Naive thymus-derived CD4-positive, alpha-beta T cell (primary cell): ENCODE results near the gene FAM174C. TPM values are rescaled to one million over a fixed set of nuclear protein-coding genes. Genes with fewer than 3 reads are reported as not detected.

Source experiments
- ATAC-seq: fragments of 150-1000 bp; cut with Tn5 transposase; 2 replicates; pipeline ENCODE4 v1.10.0; 2021; ENCODE audit warnings: mild to moderate bottlenecking, moderate library complexity
- CTCF ChIA-PET: fragments of 350-600 bp; sonication (Branson Sonifier 250); formaldehyde crosslinking; loops from one replicate; lab custom pipeline; 2021; ENCODE audit warnings: antibody characterized with exemption; lab: Charles Lee
- POLR2A ChIA-PET: fragments of 350-600 bp; sonication (Branson Sonifier 250); formaldehyde crosslinking; loops from one replicate; lab custom pipeline; 2021; ENCODE audit warnings: antibody characterized with exemption, inconsistent platforms; lab: Charles Lee
- DNase-seq, 9 donors: peaks; one replicate each; pipeline versions ENCODE4 v3.0.0 to v3.0.0-alpha.2; 2020 to 2022; ENCODE audit warnings: mixed read lengths in 1 of 9
- H3K27ac ChIP-seq: one replicate; pipeline ENCODE4 v1.7.0; 2013; ENCODE audit warnings: mild to moderate bottlenecking, low read depth, low read length, moderate library complexity
- H3K27me3 ChIP-seq, 2 donors: one replicate each; pipeline ENCODE4 v1.7.0; 2013; ENCODE audit warnings: low read length in 2 of 2, mild to moderate bottlenecking in 2 of 2, moderate library complexity in 2 of 2; ENCODE audit not compliant: control insufficient read depth in 2 of 2, insufficient read depth in 2 of 2
- H3K36me3 ChIP-seq, 3 experiments: 1 replicate in 2 of 3; 2 replicates in 1 of 3; pipeline ENCODE4 v1.7.0; 2013; ENCODE audit warnings: low read length in 3 of 3, mild to moderate bottlenecking in 3 of 3, moderate library complexity in 1 of 3; ENCODE audit not compliant: insufficient read depth in 3 of 3, control insufficient read depth in 2 of 3
- H3K4me1 ChIP-seq, 2 donors: one replicate each; pipeline ENCODE4 v1.7.0; 2013; ENCODE audit warnings: low read length in 2 of 2, mild to moderate bottlenecking in 2 of 2, moderate library complexity in 1 of 2; ENCODE audit not compliant: control insufficient read depth in 2 of 2, insufficient read depth in 2 of 2
- H3K4me3 ChIP-seq: 2 replicates; pipeline ENCODE4 v1.7.0; 2013; ENCODE audit warnings: mild to moderate bottlenecking, low read length
- H3K9me3 ChIP-seq, 3 experiments: 1 replicate in 2 of 3; 2 replicates in 1 of 3; pipeline ENCODE4 v1.7.0; 2013; ENCODE audit warnings: low read length in 3 of 3; ENCODE audit not compliant: control insufficient read depth in 2 of 3
- H3K27ac Mint-ChIP-seq, 9 donors: one replicate each; pipeline ENCODE4 v1.8.0; 2020 to 2022; ENCODE audit warnings: mixed read lengths in 9 of 9, mild to moderate bottlenecking in 8 of 9, moderate library complexity in 5 of 9, inconsistent platforms in 2 of 9
- H3K27me3 Mint-ChIP-seq, 5 donors: one replicate each; pipeline ENCODE4 v1.8.0; 2021 to 2022; ENCODE audit warnings: mixed read lengths in 5 of 5, mild to moderate bottlenecking in 1 of 5
- H3K36me3 Mint-ChIP-seq, 5 donors: one replicate each; pipeline ENCODE4 v1.8.0; 2020 to 2022; ENCODE audit warnings: mixed read lengths in 5 of 5, mild to moderate bottlenecking in 3 of 5, inconsistent platforms in 1 of 5
- H3K4me1 Mint-ChIP-seq, 7 donors: one replicate each; pipeline ENCODE4 v1.8.0; 2020 to 2022; ENCODE audit warnings: mixed read lengths in 7 of 7, mild to moderate bottlenecking in 3 of 7, inconsistent platforms in 1 of 7
- H3K4me3 Mint-ChIP-seq, 10 donors: one replicate each; pipeline ENCODE4 v1.8.0; 2020 to 2022; ENCODE audit warnings: mild to moderate bottlenecking in 10 of 10, mixed read lengths in 10 of 10, moderate library complexity in 6 of 10, inconsistent platforms in 2 of 10
- H3K9me3 Mint-ChIP-seq, 11 donors: one replicate each; pipeline ENCODE4 v1.8.0; 2020 to 2022; ENCODE audit warnings: mixed read lengths in 11 of 11, mild to moderate bottlenecking in 4 of 11, inconsistent platforms in 1 of 11, moderate library complexity in 1 of 11
- intact Hi-C, 2 donors: fragments of 100-400 bp; cut with micrococcal nuclease; formaldehyde crosslinking; loops; one replicate each; pipeline ENCODE4 v1.15.1; 2023
- polyA plus RNA-seq, 2 donors: library from polyadenylated mRNA; unstranded; fragments of 300-500 nt; fragmentation: Illumina TruSeq; gene quantifications; one replicate each; pipeline ENCODE4 v1.2.3, GENCODE V29; 2021
- total RNA-seq, 6 experiments: library from RNA in 5 of 6; stranded (reverse) in 5 of 6; gene quantifications; 1 replicate in 5 of 6; 2 replicates in 1 of 6; pipeline ENCODE4 v1.2.3 and lab custom pipeline; 2021 to 2026

The FAM174C gene
- total and polyA plus RNA-seq, 7 experiments from 2014 or later: 31.7 to 78.8 (median 50.0) TPM

- intact Hi-C loops: loop anchor here in 1 of 2 donors (2.0 kb wide), 2 partner anchors 13 to 253 kb away; partner anchors contain the start of genes RNU6-2 and TMEM259
Measured at GRCh38 chr19:1274081-1274851, 1.1 kb upstream of the FAM174C start.

GRCh38 chr19:1274852-1275259 lies 474 bp upstream of the FAM174C start:
- Histone ChIP-seq H3K9me3 (no peaks in the 10 kb centered on the region), H3K4me3 (peak overlapping the region; percentile 46), H3K4me1 (peaks cover 52 to 65% of the 10 kb centered on the region in 2 donors), H3K27ac (peak overlapping the region; percentile 93), H3K36me3 (peaks cover 39 to 68% (median 42%) of the 10 kb centered on the region in 3 experiments), H3K27me3 (no peaks in the 10 kb centered on the region)
- intact Hi-C loops: loop anchor here (1.0 to 5.0 kb wide), 10 partner anchors 14 to 537 kb away; partner anchors contain the start of genes DAZAP1 (in 2 of the 2), RPS15 (in 2 of the 2), ATP8B3 (in 1 of the 2) and GAMT (in 1 of the 2)
- Mint-ChIP-seq H3K4me3 (peak overlapping the region in 9 of 10 donors; percentile 36 to 92 (median 59)), H3K27me3 (no peaks in the 10 kb centered on the region), H3K36me3 (peaks cover 0 to 46% (median 23%) of the 10 kb centered on the region in 5 donors), H3K4me1 (peaks cover 43 to 60% (median 53%) of the 10 kb centered on the region in 7 donors), H3K27ac (peak overlapping the region in 5 of 9 donors; percentile 12 to 95 (median 86)), H3K9me3 (peaks cover 0 to 11% (median 0%) of the 10 kb centered on the region in 11 donors)
- no peak for ATAC-seq
- ChIA-PET CTCF (interaction anchor here (1.0 kb wide), 2 partner anchors 8 to 30 kb away, joined by 4 to 7 read pairs; no protein-coding TSS in a partner anchor), POLR2A (interaction anchor here (0.5 to 6.6 kb wide), 22 partner anchors 9 to 613 kb away, joined by 3 to 60 read pairs (median 4); partner anchors contain the start of gene ATP5F1D)
- DNase-seq: no peak

More at GRCh38 chr19:1274081-1274851, 1.1 kb upstream of the FAM174C start:
- Mint-ChIP-seq H3K27me3 (no peaks in the 10 kb centered on the region), H3K36me3 (peaks cover 0 to 42% (median 23%) of the 10 kb centered on the region in 5 donors), H3K9me3 (peaks cover 0 to 13% (median 0%) of the 10 kb centered on the region in 11 donors), H3K4me1 (peaks cover 40 to 57% (median 50%) of the 10 kb centered on the region in 7 donors), H3K4me3 (peak overlapping the region; percentile 47 to 92 (median 70)), H3K27ac (peak overlapping the region in 8 of 9 donors; percentile 53 to 90 (median 80))
- DNase-seq (peak in 1 of 9 donors; percentile 25), ATAC-seq (no peak)
- Histone ChIP-seq H3K36me3 (peaks cover 39 to 63% (median 42%) of the 10 kb centered on the region in 3 experiments), H3K27ac (peak overlapping the region; percentile 93), H3K4me3 (peak overlapping the region; percentile 46), H3K9me3 (no peaks in the 10 kb centered on the region), H3K4me1 (peaks cover 55 to 65% of the 10 kb centered on the region in 2 donors), H3K27me3 (no peaks in the 10 kb centered on the region)
- ChIA-PET CTCF (no interaction called here), POLR2A (interaction anchor here (0.6 to 6.6 kb wide), 8 partner anchors 10 to 296 kb away, joined by 3 to 60 read pairs (median 4); partner anchors contain the start of gene ATP5F1D)

- Histone ChIP-seq H3K27me3 (no peaks in the 10 kb centered on the region), H3K27ac (peak overlapping the region; percentile 93), H3K36me3 (peaks cover 30 to 68% (median 34%) of the 10 kb centered on the region in 3 experiments), H3K9me3 (no peaks in the 10 kb centered on the region), H3K4me1 (peaks cover 40 to 53% of the 10 kb centered on the region in 2 donors), H3K4me3 (peak overlapping the region; percentile 75)
- H3K36me3 Mint-ChIP-seq: peaks cover 0 to 43% (median 17%) of the 10 kb centered on the region in 5 donors
- peak overlapping the region; percentile 65 to 98 (median 95) for H3K27ac Mint-ChIP-seq
- ATAC-seq (no peak), DNase-seq (no peak)
- no peaks in the 10 kb centered on the region for H3K27me3 Mint-ChIP-seq
- intact Hi-C loops: loop anchor here (1.0 to 5.0 kb wide), 10 partner anchors 15 to 536 kb away; partner anchors contain the start of genes DAZAP1 (in 2 of the 2), RPS15 (in 2 of the 2), ATP8B3 (in 1 of the 2) and GAMT (in 1 of the 2)
- H3K4me1 Mint-ChIP-seq: peaks cover 34 to 55% (median 42%) of the 10 kb centered on the region in 7 donors
- peak overlapping the region; percentile 79 to 93 (median 88) for H3K4me3 Mint-ChIP-seq
- H3K9me3 Mint-ChIP-seq: peaks cover 0 to 6% (median 0%) of the 10 kb centered on the region in 11 donors
- ChIA-PET POLR2A (interaction anchor here (1.4 to 6.6 kb wide), 5 partner anchors 10 to 107 kb away, joined by 7 to 60 read pairs (median 14); no protein-coding TSS in a partner anchor), CTCF (no interaction called here)
Measured at GRCh38 chr19:1275976-1276627, 772 bp downstream of the FAM174C start.

DNA sequence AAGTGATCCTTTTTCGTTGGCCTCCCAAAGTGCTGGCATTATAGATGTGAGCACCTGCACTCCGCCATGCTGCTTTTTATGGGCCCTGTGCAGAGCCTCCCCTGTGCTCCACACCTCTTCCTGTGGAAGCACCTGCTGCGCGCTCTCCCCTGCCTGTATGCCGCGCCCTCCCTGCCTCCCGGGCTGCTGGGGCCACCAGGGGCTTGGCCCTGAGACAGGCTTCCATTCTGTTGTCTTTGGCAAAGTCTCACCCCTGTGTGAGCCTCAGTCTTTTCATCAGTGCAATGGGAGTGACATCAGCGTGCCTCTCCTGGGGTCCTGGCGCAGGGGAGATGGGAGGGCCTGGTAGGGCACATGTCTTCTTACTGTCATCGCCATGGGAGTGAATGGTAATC lies 1.3 kb downstream of the FAM174C start:
- Histone ChIP-seq H3K27ac (peak overlapping the region; percentile 93), H3K4me3 (peak overlapping the region; percentile 75), H3K36me3 (peaks cover 25 to 63% (median 29%) of the 10 kb centered on the region in 3 experiments), H3K9me3 (no peaks in the 10 kb centered on the region), H3K27me3 (no peaks in the 10 kb centered on the region), H3K4me1 (peaks cover 34 to 48% of the 10 kb centered on the region in 2 donors)
- H3K27ac Mint-ChIP-seq: peak overlapping the region; percentile 65 to 98 (median 95)
- peak overlapping the region; percentile 79 to 93 (median 88) for H3K4me3 Mint-ChIP-seq
- peaks cover 0 to 6% (median 0%) of the 10 kb centered on the region in 11 donors for H3K9me3 Mint-ChIP-seq
- DNase-seq: peak in 4 of 9 donors; percentile 37 to 58 (median 44)
- ATAC-seq: no peak
- intact Hi-C loops: loop anchor here in 1 of 2 donors (5.0 kb wide), 2 partner anchors 76 to 316 kb away; partner anchors contain the start of gene MBD3
- POLR2A ChIA-PET: interaction anchor here (1.8 to 6.6 kb wide), 3 partner anchors 11 to 32 kb away, joined by 14 to 60 read pairs (median 14); no protein-coding TSS in a partner anchor
- CTCF ChIA-PET: no interaction called here
- H3K36me3 Mint-ChIP-seq: peaks cover 0 to 38% (median 17%) of the 10 kb centered on the region in 5 donors
- peaks cover 31 to 51% (median 37%) of the 10 kb centered on the region in 7 donors for H3K4me1 Mint-ChIP-seq
- H3K27me3 Mint-ChIP-seq: peaks cover 0 to under 1% (median 0%) of the 10 kb centered on the region in 5 donors

DNA sequence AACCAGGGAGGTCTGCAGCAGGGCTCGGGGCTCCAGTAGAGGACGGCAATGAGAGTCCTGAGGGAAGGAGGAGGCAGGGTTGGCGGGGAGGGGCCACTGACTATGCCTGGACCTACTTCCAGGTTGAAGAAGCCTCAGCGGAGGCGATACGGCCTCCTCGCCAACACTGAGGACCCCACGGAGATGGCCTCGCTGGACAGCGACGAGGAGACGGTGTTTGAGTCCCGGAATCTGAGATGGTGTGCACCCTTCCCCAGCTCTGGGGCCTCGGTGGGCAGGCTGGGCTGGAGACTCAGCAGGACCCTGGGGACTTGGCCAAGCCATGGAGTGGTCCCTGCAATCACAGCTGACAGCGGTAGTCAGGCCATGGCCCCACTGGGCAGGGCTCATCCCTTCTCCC lies 1.7 kb downstream of the FAM174C start:
- H3K4me3 ChIP-seq: no peak overlapping the region
- peaks cover 0 to 3% (median 0%) of the 10 kb centered on the region in 5 donors for H3K27me3 Mint-ChIP-seq
- H3K9me3 Mint-ChIP-seq: peaks cover 0 to 6% (median 0%) of the 10 kb centered on the region in 11 donors
- no peaks in the 10 kb centered on the region for H3K9me3 ChIP-seq
- peak overlapping the region; percentile 65 to 98 (median 95) for H3K27ac Mint-ChIP-seq
- intact Hi-C loops: loop anchor here in 1 of 2 donors (5.0 kb wide), 2 partner anchors 75 to 315 kb away; partner anchors contain the start of gene MBD3
- H3K4me1 ChIP-seq: peaks cover 30 to 43% of the 10 kb centered on the region in 2 donors
- CTCF ChIA-PET: no interaction called here
- peak overlapping the region; percentile 93 for H3K27ac ChIP-seq
- H3K4me1 Mint-ChIP-seq: peaks cover 30 to 49% (median 34%) of the 10 kb centered on the region in 7 donors
- ATAC-seq: no peak
- no peaks in the 10 kb centered on the region for H3K27me3 ChIP-seq
- H3K36me3 Mint-ChIP-seq: peaks cover 0 to 34% (median 17%) of the 10 kb centered on the region in 5 donors
- DNase-seq: no peak
- H3K4me3 Mint-ChIP-seq: peak overlapping the region; percentile 79 to 93 (median 88)
- POLR2A ChIA-PET: interaction anchor here (1.2 to 6.6 kb wide), 2 partner anchors 8 to 33 kb away, joined by 7 to 60 read pairs; partner anchors contain the start of gene CIRBP
- peaks cover 22 to 58% (median 24%) of the 10 kb centered on the region in 3 experiments for H3K36me3 ChIP-seq
